ENCODE data around the gene CAPN12. TPM values are rescaled to one million over a fixed set of nuclear protein-coding genes. Genes with fewer than 3 reads are reported as not detected.

The CAPN12 gene
- total RNA-seq, 1 experiment from 2014 or later, result 14.7 TPM

- no peak for DNase-seq
- intact Hi-C loops (cut with micrococcal nuclease; ENCODE audit: unreplicated experiment), result no loop called here
- no peak for TF ChIP-seq CTCF (IDR thresholded peaks at IDR 0.05; ENCODE audit: unreplicated experiment)
- H3K9me3 Mint-ChIP-seq (ENCODE audit: low read depth, unreplicated experiment), result no peaks in the 10 kb centered on the region
- H3K4me3 Mint-ChIP-seq (ENCODE audit: low read depth, unreplicated experiment), result peak overlapping the region; percentile 21
- H3K4me1 Mint-ChIP-seq (ENCODE audit: low read depth, unreplicated experiment), result peaks cover 9% of the 10 kb centered on the region
- CTCF ChIA-PET, result interaction anchor here (0.6 kb wide), 1 partner anchor 153 kb away, joined by 3 read pairs; no protein-coding TSS in a partner anchor
- peak overlapping the region; percentile 72 for H3K27ac Mint-ChIP-seq (ENCODE audit: unreplicated experiment)
- peaks cover 74% of the 10 kb centered on the region for H3K36me3 Mint-ChIP-seq (ENCODE audit: insufficient read depth, unreplicated experiment)
- no peaks in the 10 kb centered on the region for H3K27me3 Mint-ChIP-seq (ENCODE audit: unreplicated experiment)
- BruUV-seq (replicated peaks), result TSS peak; percentile 12
These were observed 6.1 kb downstream of the CAPN12 start for GRCh38 chr19:38737921-38738737.

GRCh38 chr19:38737281-38737865 is 6.9 kb downstream of the CAPN12 start:
- H3K27ac Mint-ChIP-seq (ENCODE audit: unreplicated experiment), result peak overlapping the region; percentile 72

GRCh38 chr19:38736413-38737280 is 7.6 kb downstream of the CAPN12 start:
- BruUV-seq (replicated peaks), result no TSS peak

More at GRCh38 chr19:38737281-38737865, 6.9 kb downstream of the CAPN12 start:
- Mint-ChIP-seq H3K4me3 (ENCODE audit: low read depth, unreplicated experiment) (peak overlapping the region; percentile 21), H3K9me3 (ENCODE audit: low read depth, unreplicated experiment) (no peaks in the 10 kb centered on the region), H3K36me3 (ENCODE audit: insufficient read depth, unreplicated experiment) (peaks cover 78% of the 10 kb centered on the region), H3K4me1 (ENCODE audit: low read depth, unreplicated experiment) (peaks cover 16% of the 10 kb centered on the region), H3K27me3 (ENCODE audit: unreplicated experiment) (no peaks in the 10 kb centered on the region)
- intact Hi-C loops (cut with micrococcal nuclease; ENCODE audit: unreplicated experiment), result no loop called here
- no peak for DNase-seq
- BruUV-seq (replicated peaks), result no TSS peak
- CTCF ChIA-PET, result no interaction called here
- no peak for TF ChIP-seq CTCF (IDR thresholded peaks at IDR 0.05; ENCODE audit: unreplicated experiment)

More at GRCh38 chr19:38736413-38737280, 7.6 kb downstream of the CAPN12 start:
- no peaks in the 10 kb centered on the region for H3K27me3 Mint-ChIP-seq (ENCODE audit: unreplicated experiment)
- no peak for TF ChIP-seq CTCF (IDR thresholded peaks at IDR 0.05; ENCODE audit: unreplicated experiment)
- CTCF ChIA-PET, result interaction anchor here (0.7 kb wide), 1 partner anchor 22 kb away, joined by 3 read pairs; no protein-coding TSS in a partner anchor
- peak overlapping the region; percentile 47 for H3K4me3 Mint-ChIP-seq (ENCODE audit: low read depth, unreplicated experiment)
- H3K36me3 Mint-ChIP-seq (ENCODE audit: insufficient read depth, unreplicated experiment), result peaks cover 78% of the 10 kb centered on the region
- H3K9me3 Mint-ChIP-seq (ENCODE audit: low read depth, unreplicated experiment), result no peaks in the 10 kb centered on the region
- peak; percentile 80 for DNase-seq
- peaks cover 24% of the 10 kb centered on the region for H3K4me1 Mint-ChIP-seq (ENCODE audit: low read depth, unreplicated experiment)
- intact Hi-C loops (cut with micrococcal nuclease; ENCODE audit: unreplicated experiment), result no loop called here
- peak overlapping the region; percentile 72 for H3K27ac Mint-ChIP-seq (ENCODE audit: unreplicated experiment)
